WTC11 (cell line): ENCODE measurements around the gene TAMALIN. TPM values are rescaled to one million over a fixed set of nuclear protein-coding genes. Genes with fewer than 3 reads are reported as not detected.

Experiments
- ATAC-seq: fragments of 200-7000 bp; cut with Tn5 transposase; 2 replicates; pipeline ENCODE4 v1.10.0; 2021; ENCODE audit warnings: mild to moderate bottlenecking, moderate library complexity
- CTCF ChIA-PET: fragments of 300-600 bp; sonication (Branson Sonifier 250); formaldehyde crosslinking; loops from one replicate; lab custom pipeline; 2021; ENCODE audit warnings: antibody characterized with exemption; lab: Charles Lee
- POLR2A ChIA-PET: fragments of 350-600 bp; sonication (Branson Sonifier 250); formaldehyde crosslinking; loops from one replicate; lab custom pipeline; 2021; ENCODE audit warnings: antibody characterized with exemption; lab: Charles Lee
- DNase-seq: peaks from one replicate; pipeline ENCODE4 v3.0.0; 2021; ENCODE audit warnings: low spot score
- H3K27ac Mint-ChIP-seq: 2 replicates; pipeline ENCODE4 v1.8.0; 2021; ENCODE audit warnings: mixed read lengths
- H3K27me3 Mint-ChIP-seq: 2 replicates; pipeline ENCODE4 v1.8.0; 2021; ENCODE audit warnings: low read depth, mild to moderate bottlenecking, moderate library complexity, mixed read lengths
- H3K36me3 Mint-ChIP-seq: 2 replicates; pipeline ENCODE4 v1.8.0; 2021; ENCODE audit warnings: mixed read lengths
- H3K4me1 Mint-ChIP-seq: 2 replicates; pipeline ENCODE4 v1.8.0; 2022; ENCODE audit warnings: mixed read lengths
- H3K4me3 Mint-ChIP-seq: 2 replicates; pipeline ENCODE4 v1.8.0; 2021; ENCODE audit warnings: mild to moderate bottlenecking, moderate library complexity, mixed read lengths
- H3K9me3 Mint-ChIP-seq: 2 replicates; pipeline ENCODE4 v1.8.0; 2021; ENCODE audit warnings: mixed read lengths
- ELF4 ChIP-seq: sonication (generic); formaldehyde crosslinking; IDR thresholded peaks from 2 replicates; pipeline ENCODE4 v1.8.1; 2022; ENCODE audit warnings: low read depth, mild to moderate bottlenecking, moderate library complexity, missing genetic modification reagents
- FOXP1 ChIP-seq: sonication (generic); formaldehyde crosslinking; IDR thresholded peaks from 2 replicates; pipeline ENCODE4 v1.8.0; 2022; ENCODE audit warnings: missing genetic modification reagents, mild to moderate bottlenecking, moderate library complexity, borderline replicate concordance
- JUN ChIP-seq: sonication (generic); formaldehyde crosslinking; IDR thresholded peaks from 2 replicates; pipeline ENCODE4 v1.8.0; 2023; ENCODE audit warnings: mild to moderate bottlenecking, missing genetic modification reagents
- KAT7 ChIP-seq: sonication (generic); formaldehyde crosslinking; IDR thresholded peaks from 2 replicates; pipeline ENCODE4 v1.8.1; 2023; ENCODE audit warnings: missing genetic modification reagents, mild to moderate bottlenecking, borderline replicate concordance
- MXD4 ChIP-seq: fragments of 250-450 bp; sonication (Bioruptor Pico); IDR thresholded peaks from 2 replicates; pipeline ENCODE4 v1.8.0; 2021; ENCODE audit warnings: mild to moderate bottlenecking, moderate library complexity, borderline replicate concordance
- NFATC4 ChIP-seq: fragments of 250-450 bp; sonication (Bioruptor Pico); IDR thresholded peaks from 2 replicates; pipeline ENCODE4 v1.9.0; 2021; ENCODE audit warnings: mild to moderate bottlenecking
- NFE2L1 ChIP-seq: sonication (generic); formaldehyde crosslinking; IDR thresholded peaks from 2 replicates; pipeline ENCODE4 v1.8.1; 2023; ENCODE audit warnings: missing genetic modification reagents
- NR1H2 ChIP-seq: sonication (generic); formaldehyde crosslinking; IDR thresholded peaks from 2 replicates; pipeline ENCODE4 v1.9.0; 2021; ENCODE audit warnings: mild to moderate bottlenecking, moderate library complexity, missing genetic modification reagents
- NR3C1 ChIP-seq: sonication (generic); formaldehyde crosslinking; conservative IDR thresholded peaks from 2 replicates; pipeline ENCODE4 v1.8.1; 2023; ENCODE audit warnings: low read depth, mild to moderate bottlenecking, missing genetic modification reagents
- ZNF317 ChIP-seq: sonication (generic); formaldehyde crosslinking; IDR thresholded peaks from 2 replicates; pipeline ENCODE4 v1.8.1; 2023; ENCODE audit warnings: low read depth, mild to moderate bottlenecking, moderate library complexity, missing genetic modification reagents, borderline replicate concordance
- total RNA-seq: library from RNA; stranded (reverse); gene quantifications from 3 replicates; pipeline ENCODE4 v1.2.3, GENCODE V29; 2021
- TF ChIP-seq, protein P1 (sequence below): sonication (generic); formaldehyde crosslinking; IDR thresholded peaks from 2 replicates; pipeline ENCODE4 v1.8.0; 2022; ENCODE audit warnings: mild to moderate bottlenecking, missing genetic modification reagents
- TF ChIP-seq, protein P2 (sequence below): sonication (generic); formaldehyde crosslinking; conservative IDR thresholded peaks from 2 replicates; pipeline ENCODE4 v1.8.1; 2023; ENCODE audit warnings: mild to moderate bottlenecking, low read depth, missing genetic modification reagents, moderate library complexity
- TF ChIP-seq, protein P3 (sequence below): sonication (generic); formaldehyde crosslinking; IDR thresholded peaks from 2 replicates; pipeline ENCODE4 v1.8.0; 2022; ENCODE audit warnings: mild to moderate bottlenecking, missing genetic modification reagents
- TF ChIP-seq, protein P4 (sequence below): sonication (generic); formaldehyde crosslinking; IDR thresholded peaks from 2 replicates; pipeline ENCODE4 v1.8.1; 2022; ENCODE audit warnings: low read depth, mild to moderate bottlenecking, moderate library complexity, missing genetic modification reagents, borderline replicate concordance
- TF ChIP-seq, protein P5 (sequence below): sonication (generic); formaldehyde crosslinking; IDR thresholded peaks from 2 replicates; pipeline ENCODE4 v1.8.0; 2022; ENCODE audit warnings: mild to moderate bottlenecking, missing genetic modification reagents
- TF ChIP-seq, protein P6 (sequence below): sonication (generic); formaldehyde crosslinking; conservative IDR thresholded peaks from 2 replicates; pipeline ENCODE4 v1.8.1; 2022; ENCODE audit warnings: mild to moderate bottlenecking, missing genetic modification reagents

The TAMALIN gene
- total RNA-seq, 1 experiment from 2014 or later: 6.1 TPM

DNA sequence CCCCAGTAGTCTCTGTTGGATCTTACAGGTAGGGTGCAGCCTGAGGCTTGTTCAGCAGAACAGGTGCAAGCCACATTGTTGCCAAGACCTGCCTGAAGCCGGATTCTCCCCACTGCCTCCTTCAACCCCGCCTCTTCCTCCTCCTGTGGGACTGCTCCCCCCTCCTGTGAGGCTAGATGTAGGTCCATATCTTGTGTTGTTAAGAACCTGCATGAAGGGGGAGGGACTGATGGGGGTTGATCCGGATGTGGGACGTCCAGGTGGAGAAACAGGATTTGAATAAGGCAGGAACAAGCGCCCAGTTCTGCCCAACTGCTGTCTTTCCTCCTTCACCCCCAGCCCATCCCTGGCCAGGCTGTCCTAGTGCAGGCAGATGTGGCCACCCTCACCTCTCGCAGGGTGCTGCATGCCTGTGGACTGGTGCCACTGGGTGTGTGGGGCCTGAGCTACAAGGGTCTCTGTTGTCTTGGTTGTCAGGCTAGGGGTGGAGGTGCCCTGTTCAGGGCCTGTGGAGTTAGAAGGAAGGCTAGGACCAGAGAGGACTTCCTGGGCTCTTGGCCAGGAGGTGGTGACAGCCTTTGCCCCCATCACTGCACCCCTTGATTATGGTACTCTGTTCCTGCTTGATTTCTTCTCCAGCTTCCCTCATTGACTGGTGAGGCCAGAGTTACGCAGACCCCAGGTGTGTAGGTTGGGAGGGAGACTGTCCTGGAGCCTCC, 45.9 kb downstream of the TAMALIN start:
- no peaks in the 10 kb centered on the region for H3K9me3 Mint-ChIP-seq
- H3K4me3 Mint-ChIP-seq: peak overlapping the region; percentile 86
- ATAC-seq (no peak), DNase-seq (no peak)
- H3K27ac Mint-ChIP-seq: no peak overlapping the region
- H3K27me3 Mint-ChIP-seq: peaks cover 47% of the 10 kb centered on the region
- CTCF ChIA-PET: interaction anchor here (0.7 to 2.9 kb wide), 6 partner anchors 15 to 69 kb away, joined by 3 to 57 read pairs (median 10); no protein-coding TSS in a partner anchor
- TF ChIP-seq, protein P1, sequence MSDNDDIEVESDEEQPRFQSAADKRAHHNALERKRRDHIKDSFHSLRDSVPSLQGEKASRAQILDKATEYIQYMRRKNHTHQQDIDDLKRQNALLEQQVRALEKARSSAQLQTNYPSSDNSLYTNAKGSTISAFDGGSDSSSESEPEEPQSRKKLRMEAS (CRISPR knock-in tag): no peak
- TF ChIP-seq, protein P2, sequence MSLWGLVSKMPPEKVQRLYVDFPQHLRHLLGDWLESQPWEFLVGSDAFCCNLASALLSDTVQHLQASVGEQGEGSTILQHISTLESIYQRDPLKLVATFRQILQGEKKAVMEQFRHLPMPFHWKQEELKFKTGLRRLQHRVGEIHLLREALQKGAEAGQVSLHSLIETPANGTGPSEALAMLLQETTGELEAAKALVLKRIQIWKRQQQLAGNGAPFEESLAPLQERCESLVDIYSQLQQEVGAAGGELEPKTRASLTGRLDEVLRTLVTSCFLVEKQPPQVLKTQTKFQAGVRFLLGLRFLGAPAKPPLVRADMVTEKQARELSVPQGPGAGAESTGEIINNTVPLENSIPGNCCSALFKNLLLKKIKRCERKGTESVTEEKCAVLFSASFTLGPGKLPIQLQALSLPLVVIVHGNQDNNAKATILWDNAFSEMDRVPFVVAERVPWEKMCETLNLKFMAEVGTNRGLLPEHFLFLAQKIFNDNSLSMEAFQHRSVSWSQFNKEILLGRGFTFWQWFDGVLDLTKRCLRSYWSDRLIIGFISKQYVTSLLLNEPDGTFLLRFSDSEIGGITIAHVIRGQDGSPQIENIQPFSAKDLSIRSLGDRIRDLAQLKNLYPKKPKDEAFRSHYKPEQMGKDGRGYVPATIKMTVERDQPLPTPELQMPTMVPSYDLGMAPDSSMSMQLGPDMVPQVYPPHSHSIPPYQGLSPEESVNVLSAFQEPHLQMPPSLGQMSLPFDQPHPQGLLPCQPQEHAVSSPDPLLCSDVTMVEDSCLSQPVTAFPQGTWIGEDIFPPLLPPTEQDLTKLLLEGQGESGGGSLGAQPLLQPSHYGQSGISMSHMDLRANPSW (CRISPR knock-in tag): no peak
- TF ChIP-seq ELF4 (CRISPR knock-in tag): no peak
- no peak for TF ChIP-seq MXD4 (CRISPR knock-in tag)
- no peak for TF ChIP-seq NFE2L1 (CRISPR knock-in tag)
- TF ChIP-seq, protein P3, sequence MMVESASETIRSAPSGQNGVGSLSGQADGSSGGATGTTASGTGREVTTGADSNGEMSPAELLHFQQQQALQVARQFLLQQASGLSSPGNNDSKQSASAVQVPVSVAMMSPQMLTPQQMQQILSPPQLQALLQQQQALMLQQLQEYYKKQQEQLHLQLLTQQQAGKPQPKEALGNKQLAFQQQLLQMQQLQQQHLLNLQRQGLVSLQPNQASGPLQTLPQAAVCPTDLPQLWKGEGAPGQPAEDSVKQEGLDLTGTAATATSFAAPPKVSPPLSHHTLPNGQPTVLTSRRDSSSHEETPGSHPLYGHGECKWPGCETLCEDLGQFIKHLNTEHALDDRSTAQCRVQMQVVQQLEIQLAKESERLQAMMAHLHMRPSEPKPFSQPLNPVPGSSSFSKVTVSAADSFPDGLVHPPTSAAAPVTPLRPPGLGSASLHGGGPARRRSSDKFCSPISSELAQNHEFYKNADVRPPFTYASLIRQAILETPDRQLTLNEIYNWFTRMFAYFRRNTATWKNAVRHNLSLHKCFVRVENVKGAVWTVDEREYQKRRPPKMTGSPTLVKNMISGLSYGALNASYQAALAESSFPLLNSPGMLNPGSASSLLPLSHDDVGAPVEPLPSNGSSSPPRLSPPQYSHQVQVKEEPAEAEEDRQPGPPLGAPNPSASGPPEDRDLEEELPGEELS (CRISPR knock-in tag): no peak
- TF ChIP-seq, protein P4, sequence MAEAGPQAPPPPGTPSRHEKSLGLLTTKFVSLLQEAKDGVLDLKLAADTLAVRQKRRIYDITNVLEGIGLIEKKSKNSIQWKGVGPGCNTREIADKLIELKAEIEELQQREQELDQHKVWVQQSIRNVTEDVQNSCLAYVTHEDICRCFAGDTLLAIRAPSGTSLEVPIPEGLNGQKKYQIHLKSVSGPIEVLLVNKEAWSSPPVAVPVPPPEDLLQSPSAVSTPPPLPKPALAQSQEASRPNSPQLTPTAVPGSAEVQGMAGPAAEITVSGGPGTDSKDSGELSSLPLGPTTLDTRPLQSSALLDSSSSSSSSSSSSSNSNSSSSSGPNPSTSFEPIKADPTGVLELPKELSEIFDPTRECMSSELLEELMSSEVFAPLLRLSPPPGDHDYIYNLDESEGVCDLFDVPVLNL (CRISPR knock-in tag): no peak
- H3K36me3 Mint-ChIP-seq: no peaks in the 10 kb centered on the region
- peaks cover 28% of the 10 kb centered on the region for H3K4me1 Mint-ChIP-seq
- POLR2A ChIA-PET: interaction anchor here (0.6 to 1.7 kb wide), 2 partner anchors 20 to 68 kb away, joined by 3 to 8 read pairs; no protein-coding TSS in a partner anchor

DNA sequence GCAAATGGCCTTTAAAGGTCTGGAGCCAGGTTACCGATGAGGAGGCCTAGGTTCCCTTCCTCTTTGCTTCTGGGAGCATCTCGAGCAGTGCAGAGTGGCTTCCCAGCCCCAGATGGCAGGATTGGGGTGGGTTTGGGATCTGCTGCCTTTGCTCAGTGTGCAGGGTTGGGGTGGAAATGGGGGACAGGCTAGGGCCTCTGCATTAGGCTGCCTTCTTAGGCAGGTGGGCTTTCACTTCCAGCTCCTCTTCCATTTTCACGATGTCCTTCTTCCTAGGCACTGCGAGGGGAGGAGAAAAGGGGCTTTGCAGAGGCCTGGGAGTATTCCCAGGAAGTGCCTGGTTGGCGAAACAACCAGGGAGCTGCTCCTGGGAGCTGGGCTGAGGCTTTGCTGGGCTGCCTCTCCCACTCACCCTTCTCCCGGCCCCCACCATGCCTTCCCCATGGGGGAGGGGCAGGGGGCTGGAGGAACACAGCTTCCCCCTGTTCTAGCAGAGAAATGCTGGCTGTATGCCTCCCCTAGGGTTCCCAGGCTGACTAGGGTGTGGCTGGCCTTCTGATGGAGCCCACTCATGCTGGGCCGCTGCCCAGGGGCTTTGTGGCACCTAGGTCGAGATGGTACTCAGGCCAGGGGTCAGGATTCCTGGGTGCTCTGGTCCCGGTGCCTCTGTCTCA, 46.9 kb downstream of the TAMALIN start:
- POLR2A ChIA-PET: no interaction called here
- Mint-ChIP-seq H3K9me3 (no peaks in the 10 kb centered on the region), H3K4me3 (no peak overlapping the region), H3K27me3 (peaks cover 37% of the 10 kb centered on the region), H3K4me1 (peaks cover 28% of the 10 kb centered on the region), H3K27ac (no peak overlapping the region), H3K36me3 (0 out of 2 replicates have a peak, but pooled peaks cover under 1% of the 10 kb centered on the region)
- ATAC-seq (no peak), DNase-seq (no peak)
- TF ChIP-seq NFATC4 (CRISPR knock-in tag) (no peak), NR3C1 (CRISPR knock-in tag) (no peak), MXD4 (CRISPR knock-in tag) (no peak), KAT7 (CRISPR knock-in tag) (no peak), FOXP1 (no peak), JUN (CRISPR knock-in tag) (no peak), ZNF317 (CRISPR knock-in tag) (no peak), NR1H2 (CRISPR knock-in tag) (no peak)
- TF ChIP-seq, protein P5, sequence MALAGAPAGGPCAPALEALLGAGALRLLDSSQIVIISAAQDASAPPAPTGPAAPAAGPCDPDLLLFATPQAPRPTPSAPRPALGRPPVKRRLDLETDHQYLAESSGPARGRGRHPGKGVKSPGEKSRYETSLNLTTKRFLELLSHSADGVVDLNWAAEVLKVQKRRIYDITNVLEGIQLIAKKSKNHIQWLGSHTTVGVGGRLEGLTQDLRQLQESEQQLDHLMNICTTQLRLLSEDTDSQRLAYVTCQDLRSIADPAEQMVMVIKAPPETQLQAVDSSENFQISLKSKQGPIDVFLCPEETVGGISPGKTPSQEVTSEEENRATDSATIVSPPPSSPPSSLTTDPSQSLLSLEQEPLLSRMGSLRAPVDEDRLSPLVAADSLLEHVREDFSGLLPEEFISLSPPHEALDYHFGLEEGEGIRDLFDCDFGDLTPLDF (CRISPR knock-in tag): no peak
- TF ChIP-seq, protein P6, sequence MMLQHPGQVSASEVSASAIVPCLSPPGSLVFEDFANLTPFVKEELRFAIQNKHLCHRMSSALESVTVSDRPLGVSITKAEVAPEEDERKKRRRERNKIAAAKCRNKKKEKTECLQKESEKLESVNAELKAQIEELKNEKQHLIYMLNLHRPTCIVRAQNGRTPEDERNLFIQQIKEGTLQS: no peak
- TF ChIP-seq, protein P4 (CRISPR knock-in tag): no peak
- CTCF ChIA-PET: interaction anchor here (1.1 to 1.5 kb wide), 3 partner anchors 28 to 68 kb away, joined by 3 to 5 read pairs (median 5); no protein-coding TSS in a partner anchor
